Raji (cell line): ENCODE measurements around the gene DOCK2.

Experiments
- POLR2A ChIP-seq: IDR thresholded peaks from 2 replicates; pipeline ENCODE4 v1.6.1; 2011; ENCODE audit warnings: low read depth, low read length, control low read depth; ENCODE audit not compliant: insufficient read depth

DOCK2 gene

DNA sequence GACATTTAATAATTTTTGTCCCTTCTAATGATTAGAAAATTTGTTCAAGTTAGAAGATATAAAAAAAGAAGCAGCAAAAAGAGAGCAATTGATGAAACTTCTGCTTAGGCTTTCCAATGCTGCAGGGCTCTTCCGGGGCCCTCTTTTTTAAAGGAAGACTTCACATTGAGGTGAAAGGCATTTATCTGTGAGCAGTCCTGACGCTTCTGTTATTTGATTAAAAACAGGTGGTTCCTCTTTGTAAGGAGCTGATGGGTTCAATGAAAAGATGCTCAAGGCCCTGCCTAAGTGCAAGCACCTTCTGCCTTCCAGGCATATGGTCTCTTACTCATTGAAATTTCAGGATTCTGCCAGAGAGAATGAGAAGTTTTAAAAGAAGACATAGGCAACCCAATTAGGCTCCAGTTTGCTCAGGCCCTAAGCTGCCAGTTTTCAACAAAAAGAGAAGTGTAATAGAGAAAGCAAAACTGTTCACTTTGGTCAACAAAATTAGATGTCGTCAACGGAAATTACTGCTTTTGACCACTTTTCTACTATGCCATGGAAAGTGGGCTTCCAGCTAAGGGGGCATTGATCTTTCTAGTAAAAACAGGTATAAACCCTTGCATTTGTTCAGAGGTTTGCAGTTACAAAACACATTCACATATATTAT is 243.1 kb downstream of the DOCK2 start:
- no peak for TF ChIP-seq POLR2A

DNA sequence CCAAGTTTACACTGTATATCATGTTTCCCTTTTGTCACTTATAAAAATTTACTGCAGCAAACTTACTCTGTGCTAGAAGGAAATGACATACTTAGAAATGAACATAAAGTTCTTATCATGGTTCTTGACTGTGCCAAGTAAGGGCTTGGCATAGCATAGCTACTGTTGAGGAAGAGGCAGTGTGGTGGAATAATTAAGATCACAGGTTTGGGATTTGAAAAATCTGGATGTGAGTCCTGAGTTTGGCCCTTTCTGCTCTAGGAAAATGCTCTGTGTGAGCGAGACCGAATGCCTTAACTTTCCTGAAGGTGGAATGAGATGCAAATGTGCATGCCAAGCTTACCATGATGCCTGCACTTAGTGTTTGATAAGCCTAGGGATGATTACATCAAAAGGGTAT is 243.7 kb downstream of the DOCK2 start:
- TF ChIP-seq POLR2A: no peak

DNA sequence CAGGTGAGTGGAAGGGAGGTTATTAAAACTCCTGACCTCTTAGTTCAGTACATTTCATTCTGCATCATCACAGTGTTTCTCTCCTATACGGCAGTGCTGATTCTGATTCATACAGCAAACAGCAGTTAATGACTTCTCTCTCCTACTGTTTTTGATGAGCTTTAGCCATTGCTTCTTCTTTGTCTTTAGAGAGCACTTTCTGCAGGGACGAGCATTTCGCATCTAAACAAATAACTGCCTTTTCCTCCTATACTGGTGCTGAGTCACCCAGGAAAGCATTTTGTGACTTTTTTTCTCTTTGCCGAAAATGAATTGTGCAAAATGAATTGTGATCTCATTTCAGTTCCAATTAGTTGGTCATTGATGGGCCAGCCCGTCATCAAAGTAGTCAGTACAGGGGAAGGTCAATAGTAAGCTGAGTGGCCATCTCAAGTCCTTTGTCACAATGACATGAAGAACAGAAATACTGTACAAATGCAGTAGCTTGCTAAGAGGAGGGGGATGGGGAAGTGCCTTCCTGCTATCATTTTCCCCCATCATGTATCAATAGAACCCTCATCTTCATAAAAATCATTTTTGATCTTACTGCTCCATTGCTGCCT is 244.7 kb downstream of the DOCK2 start:
- no peak for TF ChIP-seq POLR2A

GRCh38 chr5:169886033-169886432 is 249.0 kb downstream of the DOCK2 start:
- TF ChIP-seq POLR2A: no peak

DNA sequence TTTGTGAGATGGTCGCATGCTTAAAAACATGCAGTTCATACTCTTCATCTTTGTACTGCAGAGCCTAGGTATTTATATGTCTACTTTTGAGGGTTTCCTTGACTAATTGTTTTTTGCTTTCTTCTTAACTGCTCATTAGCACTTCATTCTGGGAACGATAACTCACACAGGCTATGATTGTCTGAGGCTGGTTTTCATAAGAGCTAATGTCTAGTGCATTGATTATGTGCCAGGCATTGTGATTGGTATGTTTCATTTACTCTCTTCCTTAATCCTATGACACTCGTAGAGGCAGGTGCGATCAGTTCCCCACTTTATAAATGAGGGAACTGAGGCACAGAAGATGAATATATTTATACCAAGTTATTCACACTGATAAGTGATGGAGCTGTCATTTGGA is 249.6 kb downstream of the DOCK2 start:
- TF ChIP-seq POLR2A: no peak

GRCh38 chr5:169889572-169889971 is 252.5 kb downstream of the DOCK2 start:
- no peak for TF ChIP-seq POLR2A

GRCh38 chr5:169893010-169893409 is 255.9 kb downstream of the DOCK2 start:
- no peak for TF ChIP-seq POLR2A

DNA sequence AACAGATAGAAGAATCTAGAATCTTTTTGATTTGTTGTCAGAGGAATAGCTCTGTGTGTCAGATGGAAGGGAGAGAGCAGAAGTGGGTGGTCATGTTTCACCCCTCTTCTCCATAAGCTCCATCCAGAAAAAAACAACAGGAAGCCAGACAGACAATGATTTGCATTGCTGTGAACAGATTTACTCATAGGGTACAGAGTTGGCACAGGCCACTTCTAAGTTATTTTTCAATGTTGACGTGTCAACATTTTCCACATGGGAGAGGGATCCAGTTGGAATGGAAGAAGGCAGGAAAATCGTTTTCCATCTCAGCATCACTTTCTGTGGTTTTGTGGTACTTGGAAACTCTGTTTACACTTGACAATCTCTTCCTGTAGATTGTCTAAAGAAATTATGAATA is 256.5 kb downstream of the DOCK2 start:
- no peak for TF ChIP-seq POLR2A

GRCh38 chr5:169895926-169896325 is 258.9 kb downstream of the DOCK2 start:
- no peak for TF ChIP-seq POLR2A

GRCh38 chr5:169897481-169897880 is 260.4 kb downstream of the DOCK2 start:
- no peak for TF ChIP-seq POLR2A

- no peak for TF ChIP-seq POLR2A
These were observed 264.8 kb downstream of the DOCK2 start for GRCh38 chr5:169901896-169902295.

DNA sequence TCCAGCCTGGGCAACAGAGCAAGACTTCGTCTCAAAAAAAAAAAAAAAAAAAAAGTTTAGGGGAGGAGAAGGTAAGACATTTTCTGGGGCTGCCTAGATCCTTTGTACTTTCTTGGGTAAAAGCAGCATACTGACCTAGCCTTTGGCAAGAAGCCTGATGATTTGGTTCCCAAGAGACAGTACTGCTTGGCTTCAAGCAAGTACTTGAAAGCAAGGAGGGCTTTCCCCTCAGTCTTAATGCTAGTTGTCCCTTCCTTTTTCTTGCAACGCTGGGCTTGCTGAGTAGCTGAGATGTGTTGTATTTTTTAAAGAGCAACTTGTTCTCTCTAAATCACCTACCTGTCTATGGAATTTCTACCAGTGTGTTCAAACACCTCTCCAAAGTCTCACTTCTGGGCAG is 267.0 kb downstream of the DOCK2 start:
- TF ChIP-seq POLR2A: no peak

- TF ChIP-seq POLR2A: no peak
These were observed 267.4 kb downstream of the DOCK2 start for GRCh38 chr5:169904508-169904907.

DNA sequence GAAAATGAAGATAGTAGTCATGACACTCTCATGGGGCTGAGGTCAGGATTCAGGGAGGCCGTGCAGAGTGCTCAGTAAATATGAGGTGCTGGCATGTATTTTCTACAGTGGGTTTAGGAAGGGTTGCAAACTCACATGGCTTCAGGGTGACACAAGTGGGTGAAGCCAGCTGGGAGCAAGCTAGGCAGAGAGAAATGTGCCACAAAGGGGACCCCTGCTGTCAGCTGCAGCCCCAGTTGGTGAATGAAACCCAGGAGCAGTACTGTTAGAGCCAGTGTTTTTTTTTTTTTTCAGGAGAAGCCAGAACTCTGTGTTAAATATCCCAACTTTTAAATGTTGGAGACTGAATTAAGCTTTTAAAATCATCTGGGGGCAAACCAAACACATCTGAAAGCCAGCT is 267.9 kb downstream of the DOCK2 start:
- no peak for TF ChIP-seq POLR2A

- TF ChIP-seq POLR2A: no peak
These were observed 269.9 kb downstream of the DOCK2 start for GRCh38 chr5:169906745-169907649.

GRCh38 chr5:169908864-169909263 is 271.8 kb downstream of the DOCK2 start:
- no peak for TF ChIP-seq POLR2A
